ENCODE measurements around the gene PINLYP. TPM values are rescaled to one million over a fixed set of nuclear protein-coding genes. Genes with fewer than 3 reads are reported as not detected.
"Not testable (repeated sequence)": the region's sequence is repeated elsewhere in the genome, so short reads cannot be mapped to it uniquely, and the experiment has no call there.

PINLYP gene
- polyA plus RNA-seq, 1 donor from 2014 or later: not detected

GRCh38 chr19:43541920-43542650 lies 33.5 kb upstream of the PINLYP start:
- Mint-ChIP-seq H3K27me3 (no peaks in the 10 kb centered on the region), H3K4me1 (no peaks in the 10 kb centered on the region), H3K27ac (peak overlapping the region in 1 of 3 donors; percentile 17), H3K4me3 (no peak overlapping the region), H3K9me3 (peaks cover 0 to 10% (median 6%) of the 10 kb centered on the region in 3 donors), H3K36me3 (peaks cover 19% of the 10 kb centered on the region)

- Mint-ChIP-seq H3K4me3 (no peak overlapping the region), H3K36me3 (peaks cover 12% of the 10 kb centered on the region), H3K27me3 (no peaks in the 10 kb centered on the region), H3K4me1 (no peaks in the 10 kb centered on the region), H3K9me3 (peaks cover 0 to 3% (median 2%) of the 10 kb centered on the region in 3 donors), H3K27ac (no peak overlapping the region)
Observed at GRCh38 chr19:43544077-43544476, 31.5 kb upstream of the PINLYP start.

GRCh38 chr19:43545276-43545675 lies 30.3 kb upstream of the PINLYP start:
- no peaks in the 10 kb centered on the region for H3K27me3 Mint-ChIP-seq
- no peak overlapping the region for H3K4me3 Mint-ChIP-seq
- H3K9me3 Mint-ChIP-seq: no peaks in the 10 kb centered on the region
- H3K27ac Mint-ChIP-seq: peak overlapping the region in 2 of 3 donors; percentile 38 to 53
- H3K36me3 Mint-ChIP-seq: peaks cover 9% of the 10 kb centered on the region
- no peaks in the 10 kb centered on the region for H3K4me1 Mint-ChIP-seq

DNA sequence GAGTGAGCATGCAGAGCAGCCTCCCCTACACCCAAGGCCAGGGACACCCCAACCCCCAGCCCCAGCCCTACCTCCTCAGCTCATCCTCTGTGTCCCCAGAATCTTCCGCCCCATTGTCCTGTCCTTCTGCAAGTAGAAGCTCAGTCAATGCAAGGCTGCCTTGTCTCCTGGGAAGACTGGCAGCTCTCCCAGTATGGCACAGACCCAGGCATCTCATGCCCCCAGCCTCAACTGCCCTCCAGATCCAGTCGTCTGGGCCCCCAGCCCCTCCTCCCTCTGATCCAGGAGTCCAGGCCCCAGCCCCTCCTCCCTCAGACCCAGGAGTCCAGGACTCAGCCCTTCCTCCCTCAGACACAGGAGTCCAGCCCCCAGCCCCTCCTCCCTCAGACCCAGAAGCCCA lies 29.6 kb upstream of the PINLYP start:
- H3K27me3 Mint-ChIP-seq: no peaks in the 10 kb centered on the region
- H3K36me3 Mint-ChIP-seq: peaks cover 7% of the 10 kb centered on the region

DNA sequence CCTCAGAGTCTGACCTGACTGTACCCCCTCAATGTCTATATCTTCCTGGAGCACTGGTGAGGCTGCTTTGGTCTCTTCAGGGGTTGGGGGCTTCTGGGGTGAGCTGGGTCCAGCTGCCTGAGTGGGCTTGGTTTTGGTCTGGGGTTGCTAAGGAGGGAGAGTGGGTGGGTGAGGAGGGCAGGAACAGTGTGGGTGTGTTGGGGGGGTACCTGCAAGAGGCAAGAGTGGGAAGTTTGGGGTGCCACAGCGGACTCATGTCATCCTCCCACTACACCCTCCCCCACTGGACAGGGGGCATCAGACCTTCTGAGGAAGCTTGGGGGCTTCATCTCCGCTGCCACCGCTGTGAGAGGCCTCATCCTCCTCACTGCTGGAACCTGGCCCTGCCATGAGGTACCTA lies 29.0 kb upstream of the PINLYP start:
- no peaks in the 10 kb centered on the region for H3K9me3 Mint-ChIP-seq
- H3K4me1 Mint-ChIP-seq: peaks cover 0 to 1% (median 0%) of the 10 kb centered on the region in 3 donors
- H3K4me3 Mint-ChIP-seq: no peak overlapping the region
- H3K36me3 Mint-ChIP-seq: peaks cover 3% of the 10 kb centered on the region
- H3K27me3 Mint-ChIP-seq: no peaks in the 10 kb centered on the region
- H3K27ac Mint-ChIP-seq: no peak overlapping the region

More for the DNA sequence above, 29.6 kb upstream of the PINLYP start:
- no peaks in the 10 kb centered on the region for H3K9me3 Mint-ChIP-seq
- H3K27ac Mint-ChIP-seq: no peak overlapping the region
- H3K4me1 Mint-ChIP-seq: peaks cover 0 to 1% (median 0%) of the 10 kb centered on the region in 3 donors
- H3K4me3 Mint-ChIP-seq: no peak overlapping the region

DNA sequence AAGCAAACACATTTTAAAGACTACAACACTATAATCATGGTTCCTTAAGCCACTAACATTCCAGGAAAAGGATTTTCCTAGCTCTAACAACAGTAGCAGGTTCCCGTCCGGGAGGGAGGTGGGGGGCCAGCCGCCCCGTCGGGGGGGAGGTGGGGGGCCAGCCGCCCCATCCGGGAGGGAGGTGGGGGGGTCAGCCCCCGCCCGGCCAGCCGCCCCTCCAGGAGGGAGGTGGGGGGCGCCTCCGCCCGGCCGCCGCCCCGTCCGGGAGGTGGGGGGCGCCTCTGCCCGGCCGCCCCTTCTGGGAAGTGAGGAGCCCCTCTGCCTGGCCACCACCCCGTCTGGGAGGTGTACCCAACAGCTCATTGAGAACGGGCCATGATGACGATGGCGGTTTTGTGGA lies 27.7 kb upstream of the PINLYP start:
- not testable (repeated sequence) for H3K36me3 Mint-ChIP-seq

DNA sequence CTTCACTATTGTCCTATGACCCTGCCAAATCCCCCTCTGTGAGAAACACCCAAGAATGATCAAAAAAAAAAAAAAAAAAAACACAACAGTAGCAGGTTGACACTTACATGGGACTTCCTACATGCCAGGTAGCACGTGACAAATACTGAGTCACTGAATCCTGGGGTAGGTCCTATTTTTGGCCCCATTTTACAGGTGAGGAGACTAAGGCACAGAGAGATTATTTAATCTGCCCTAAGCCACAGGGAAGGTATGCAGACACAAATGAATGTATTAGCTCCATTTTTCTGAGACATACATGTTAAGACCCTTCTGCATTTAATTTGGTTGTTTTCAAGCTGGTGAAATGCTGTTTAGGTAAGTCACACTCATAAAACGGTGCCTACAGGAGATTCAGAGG lies 26.9 kb upstream of the PINLYP start:
- H3K27me3 Mint-ChIP-seq: no peaks in the 10 kb centered on the region
- peaks cover 0 to 1% (median 0%) of the 10 kb centered on the region in 3 donors for H3K4me1 Mint-ChIP-seq
- H3K9me3 Mint-ChIP-seq: no peaks in the 10 kb centered on the region
- H3K36me3 Mint-ChIP-seq: no peaks in the 10 kb centered on the region
- no peak overlapping the region for H3K4me3 Mint-ChIP-seq
- H3K27ac Mint-ChIP-seq: no peak overlapping the region

More for the DNA sequence above, 27.7 kb upstream of the PINLYP start:
- not testable (repeated sequence) for H3K4me1 Mint-ChIP-seq, H3K27ac Mint-ChIP-seq, H3K27me3 Mint-ChIP-seq, H3K4me3 Mint-ChIP-seq, H3K9me3 Mint-ChIP-seq

- H3K27ac Mint-ChIP-seq: peak overlapping the region in 1 of 3 donors; percentile 79
- no peak overlapping the region for H3K4me3 Mint-ChIP-seq
- peaks cover 6 to 12% (median 8%) of the 10 kb centered on the region in 3 donors for H3K4me1 Mint-ChIP-seq
- no peaks in the 10 kb centered on the region for H3K9me3 Mint-ChIP-seq
- H3K27me3 Mint-ChIP-seq: no peaks in the 10 kb centered on the region
- no peaks in the 10 kb centered on the region for H3K36me3 Mint-ChIP-seq
Observed at GRCh38 chr19:43551399-43552197, 24.0 kb upstream of the PINLYP start.

- Mint-ChIP-seq H3K27ac (no peak overlapping the region), H3K9me3 (no peaks in the 10 kb centered on the region), H3K27me3 (no peaks in the 10 kb centered on the region), H3K4me1 (peaks cover 6 to 12% (median 8%) of the 10 kb centered on the region in 3 donors), H3K4me3 (no peak overlapping the region), H3K36me3 (no peaks in the 10 kb centered on the region)
Observed at GRCh38 chr19:43552198-43552450, 23.5 kb upstream of the PINLYP start.

- Mint-ChIP-seq H3K27me3 (no peaks in the 10 kb centered on the region), H3K27ac (peak overlapping the region in 1 of 3 donors; percentile 16), H3K4me1 (peaks cover 6 to 12% (median 8%) of the 10 kb centered on the region in 3 donors), H3K36me3 (peaks cover 3% of the 10 kb centered on the region), H3K9me3 (no peaks in the 10 kb centered on the region), H3K4me3 (no peak overlapping the region)
Observed at GRCh38 chr19:43552616-43553015, 23.0 kb upstream of the PINLYP start.

- H3K36me3 Mint-ChIP-seq: peaks cover 5% of the 10 kb centered on the region
- no peaks in the 10 kb centered on the region for H3K27me3 Mint-ChIP-seq
- no peaks in the 10 kb centered on the region for H3K9me3 Mint-ChIP-seq
- H3K4me1 Mint-ChIP-seq: peaks cover 6 to 13% (median 8%) of the 10 kb centered on the region in 3 donors
- H3K4me3 Mint-ChIP-seq: no peak overlapping the region
- H3K27ac Mint-ChIP-seq: no peak overlapping the region
Observed at GRCh38 chr19:43553656-43554055, 21.9 kb upstream of the PINLYP start.

DNA sequence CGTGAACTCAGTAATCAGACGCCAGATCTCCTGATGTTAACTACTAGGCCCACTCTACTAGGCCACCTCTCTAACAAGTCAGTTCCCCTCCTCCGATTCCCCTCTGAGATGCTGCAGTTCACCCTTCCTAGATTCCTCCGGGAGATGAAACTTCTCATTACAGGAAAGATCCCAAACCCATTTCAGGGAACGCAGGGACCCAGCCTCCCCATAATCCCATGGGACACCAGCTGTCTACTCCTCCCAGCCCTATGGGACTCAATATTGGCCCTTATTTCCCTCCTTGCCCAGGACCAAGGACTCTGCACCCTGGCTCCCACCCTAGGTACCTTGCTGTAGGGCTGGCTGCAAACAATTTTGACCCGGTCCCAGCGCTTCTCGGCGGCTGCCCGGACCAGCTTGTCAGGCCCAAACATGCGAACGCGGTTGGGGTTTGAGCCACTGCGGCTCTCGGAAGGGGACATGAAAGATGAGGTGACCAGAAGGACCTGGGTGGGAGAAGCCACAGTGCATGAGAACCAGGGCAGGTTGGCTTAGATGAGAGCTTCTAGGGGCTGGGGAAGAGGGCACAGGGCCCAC lies 21.2 kb upstream of the PINLYP start:
- no peaks in the 10 kb centered on the region for H3K9me3 Mint-ChIP-seq
- peaks cover 6 to 13% (median 8%) of the 10 kb centered on the region in 3 donors for H3K4me1 Mint-ChIP-seq
- H3K27me3 Mint-ChIP-seq: no peaks in the 10 kb centered on the region
- no peak overlapping the region for H3K4me3 Mint-ChIP-seq
- H3K27ac Mint-ChIP-seq: no peak overlapping the region
- peaks cover 5% of the 10 kb centered on the region for H3K36me3 Mint-ChIP-seq

DNA sequence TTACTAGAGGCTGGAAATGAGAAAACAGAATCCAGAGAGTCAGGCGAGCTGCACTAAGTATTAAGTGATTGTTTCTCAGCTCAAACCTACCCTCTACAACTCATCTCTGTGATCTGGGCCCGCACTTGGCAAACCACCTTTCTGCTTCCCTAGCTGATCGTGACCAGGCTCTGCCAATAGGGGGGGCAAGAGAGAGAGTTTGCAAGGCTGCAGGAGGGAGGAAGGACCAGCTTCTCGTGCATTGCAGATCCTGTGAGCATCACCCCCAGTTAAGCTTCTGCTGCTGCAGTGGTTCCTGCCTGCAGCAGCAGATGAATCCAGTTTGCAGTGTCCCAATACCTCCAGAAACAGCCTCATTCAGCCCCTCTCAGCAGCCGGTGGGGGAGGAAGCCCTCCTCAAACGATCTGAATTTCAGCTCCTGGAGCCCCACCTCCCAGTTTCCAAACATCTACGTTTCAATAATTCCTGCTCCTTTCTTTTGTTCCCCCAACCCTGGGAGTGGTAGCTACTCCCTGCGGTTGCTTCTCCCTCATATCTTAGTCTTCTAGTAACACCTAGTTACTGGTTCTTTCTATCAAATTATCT lies 20.3 kb upstream of the PINLYP start:
- peak overlapping the region in 1 of 3 donors; percentile 59 for H3K27ac Mint-ChIP-seq
- H3K36me3 Mint-ChIP-seq: peaks cover 6% of the 10 kb centered on the region
- peaks cover 6 to 13% (median 10%) of the 10 kb centered on the region in 3 donors for H3K4me1 Mint-ChIP-seq
- H3K9me3 Mint-ChIP-seq: no peaks in the 10 kb centered on the region
- H3K27me3 Mint-ChIP-seq: no peaks in the 10 kb centered on the region
- H3K4me3 Mint-ChIP-seq: no peak overlapping the region

DNA sequence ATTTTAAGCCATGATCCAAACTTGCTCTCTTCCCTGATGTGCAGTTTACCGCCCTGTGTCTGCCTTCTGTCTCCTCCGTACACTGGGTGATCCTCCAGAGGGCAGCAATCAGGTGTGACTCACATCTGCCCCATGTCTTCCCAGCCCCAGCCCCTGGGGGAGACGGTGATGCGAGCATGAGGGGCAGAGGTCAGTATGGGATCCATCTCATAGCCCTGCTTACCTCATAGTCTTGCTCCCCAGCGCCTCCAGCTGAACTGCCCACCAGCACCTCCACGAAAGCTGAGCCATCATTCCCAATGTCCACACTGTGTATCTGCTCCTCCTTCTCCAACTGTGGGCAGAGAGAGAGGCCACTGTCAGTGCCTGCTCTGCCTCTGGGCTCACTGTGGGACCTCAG lies 14.9 kb upstream of the PINLYP start:
- H3K4me3 Mint-ChIP-seq: peak overlapping the region in 2 of 4 donors; percentile 11 to 65

More for the DNA sequence above, 14.9 kb upstream of the PINLYP start:
- H3K27me3 Mint-ChIP-seq: peaks cover 2% of the 10 kb centered on the region
- peaks cover 13% of the 10 kb centered on the region for H3K36me3 Mint-ChIP-seq
- peaks cover 21 to 35% (median 31%) of the 10 kb centered on the region in 3 donors for H3K4me1 Mint-ChIP-seq
- peak overlapping the region; percentile 45 to 91 (median 55) for H3K27ac Mint-ChIP-seq
- peaks cover 0 to 1% (median 0%) of the 10 kb centered on the region in 3 donors for H3K9me3 Mint-ChIP-seq
